Measurements from ENCODE around the gene UBE2E2.

Gene UBE2E2

GRCh38 chr3:23588547-23588946 is 385.4 kb downstream of the UBE2E2 start:
- TF ChIP-seq, protein P1, sequence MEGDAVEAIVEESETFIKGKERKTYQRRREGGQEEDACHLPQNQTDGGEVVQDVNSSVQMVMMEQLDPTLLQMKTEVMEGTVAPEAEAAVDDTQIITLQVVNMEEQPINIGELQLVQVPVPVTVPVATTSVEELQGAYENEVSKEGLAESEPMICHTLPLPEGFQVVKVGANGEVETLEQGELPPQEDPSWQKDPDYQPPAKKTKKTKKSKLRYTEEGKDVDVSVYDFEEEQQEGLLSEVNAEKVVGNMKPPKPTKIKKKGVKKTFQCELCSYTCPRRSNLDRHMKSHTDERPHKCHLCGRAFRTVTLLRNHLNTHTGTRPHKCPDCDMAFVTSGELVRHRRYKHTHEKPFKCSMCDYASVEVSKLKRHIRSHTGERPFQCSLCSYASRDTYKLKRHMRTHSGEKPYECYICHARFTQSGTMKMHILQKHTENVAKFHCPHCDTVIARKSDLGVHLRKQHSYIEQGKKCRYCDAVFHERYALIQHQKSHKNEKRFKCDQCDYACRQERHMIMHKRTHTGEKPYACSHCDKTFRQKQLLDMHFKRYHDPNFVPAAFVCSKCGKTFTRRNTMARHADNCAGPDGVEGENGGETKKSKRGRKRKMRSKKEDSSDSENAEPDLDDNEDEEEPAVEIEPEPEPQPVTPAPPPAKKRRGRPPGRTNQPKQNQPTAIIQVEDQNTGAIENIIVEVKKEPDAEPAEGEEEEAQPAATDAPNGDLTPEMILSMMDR (IDR thresholded peaks at IDR 0.05): no peak

DNA sequence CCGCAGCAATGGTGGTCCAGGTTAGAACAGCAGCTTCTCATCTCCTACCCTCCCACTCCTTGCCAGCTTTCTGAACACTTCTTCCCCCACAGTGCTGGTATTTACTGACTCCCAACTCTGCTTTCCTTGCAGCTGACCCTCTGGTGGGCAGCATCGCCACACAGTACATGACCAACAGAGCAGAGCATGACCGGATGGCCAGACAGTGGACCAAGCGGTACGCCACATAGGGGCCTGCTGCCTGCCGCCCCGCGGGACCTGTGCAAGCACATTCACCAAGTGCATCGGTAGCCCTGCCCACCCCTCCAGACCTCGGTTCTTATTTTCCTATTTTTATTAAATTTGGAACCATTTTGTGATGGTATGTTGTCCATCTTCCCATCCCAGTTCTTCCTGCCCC is 386.5 kb downstream of the UBE2E2 start:
- TF ChIP-seq, protein P1 (IDR thresholded peaks at IDR 0.05): no peak

DNA sequence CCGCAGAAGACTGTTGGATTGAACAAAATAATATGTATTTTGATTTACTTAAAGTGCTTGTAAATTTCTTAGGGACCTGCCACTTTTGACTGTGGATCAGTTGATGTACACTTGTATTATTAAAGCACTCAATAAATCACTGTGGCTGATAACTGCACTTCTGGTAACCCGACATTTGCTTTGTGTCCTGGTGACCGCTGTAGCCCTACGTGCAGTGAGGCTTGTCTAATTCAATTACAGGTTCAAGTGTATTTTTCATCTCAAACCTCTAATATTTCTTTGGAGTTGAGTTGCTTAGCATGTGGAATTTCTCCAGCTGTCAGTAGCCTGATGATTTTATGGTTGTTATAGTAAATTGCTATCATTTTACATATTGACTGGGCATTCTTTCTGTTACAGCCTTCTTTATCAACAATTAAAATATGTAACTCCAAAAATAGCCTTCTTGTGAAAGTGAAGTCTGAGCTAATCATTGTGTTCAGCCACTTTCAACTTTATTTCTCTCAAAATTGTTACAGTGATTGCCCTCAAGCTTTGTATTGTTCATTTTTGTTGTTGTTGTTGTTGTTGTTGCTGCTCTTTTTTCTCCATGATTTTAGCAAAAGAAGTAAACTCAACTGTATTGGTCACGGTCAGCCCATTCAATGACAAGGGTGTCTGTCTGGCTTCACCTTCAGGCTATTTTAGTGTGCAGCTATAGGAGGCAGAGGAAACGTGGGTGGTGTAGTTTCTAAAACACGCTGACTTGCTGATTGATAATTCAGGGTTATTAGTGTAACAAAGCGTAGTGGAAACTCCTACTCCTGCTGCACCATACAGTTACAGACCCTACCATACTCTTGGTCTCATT is 387.5 kb downstream of the UBE2E2 start:
- TF ChIP-seq, protein P1 (IDR thresholded peaks at IDR 0.05): no peak

DNA sequence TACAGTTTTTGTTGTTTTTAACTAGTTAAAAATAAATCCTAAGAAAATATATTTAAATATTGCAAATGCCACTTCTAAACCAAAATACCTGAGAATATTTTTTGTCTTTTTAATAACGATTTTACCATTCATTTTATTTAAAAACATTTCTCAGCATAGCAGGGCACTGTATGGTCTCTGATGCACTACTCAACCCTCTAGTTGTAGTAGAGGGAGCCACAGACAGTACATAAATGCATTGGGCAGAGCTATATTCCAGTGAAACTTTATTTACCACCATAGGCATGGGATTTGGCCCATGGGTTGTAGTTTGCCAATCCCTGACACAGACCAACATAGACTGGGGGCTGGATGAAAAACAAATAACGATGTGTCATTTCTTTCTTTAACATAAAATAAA is 388.2 kb downstream of the UBE2E2 start:
- TF ChIP-seq, protein P1 (IDR thresholded peaks at IDR 0.05): no peak

DNA sequence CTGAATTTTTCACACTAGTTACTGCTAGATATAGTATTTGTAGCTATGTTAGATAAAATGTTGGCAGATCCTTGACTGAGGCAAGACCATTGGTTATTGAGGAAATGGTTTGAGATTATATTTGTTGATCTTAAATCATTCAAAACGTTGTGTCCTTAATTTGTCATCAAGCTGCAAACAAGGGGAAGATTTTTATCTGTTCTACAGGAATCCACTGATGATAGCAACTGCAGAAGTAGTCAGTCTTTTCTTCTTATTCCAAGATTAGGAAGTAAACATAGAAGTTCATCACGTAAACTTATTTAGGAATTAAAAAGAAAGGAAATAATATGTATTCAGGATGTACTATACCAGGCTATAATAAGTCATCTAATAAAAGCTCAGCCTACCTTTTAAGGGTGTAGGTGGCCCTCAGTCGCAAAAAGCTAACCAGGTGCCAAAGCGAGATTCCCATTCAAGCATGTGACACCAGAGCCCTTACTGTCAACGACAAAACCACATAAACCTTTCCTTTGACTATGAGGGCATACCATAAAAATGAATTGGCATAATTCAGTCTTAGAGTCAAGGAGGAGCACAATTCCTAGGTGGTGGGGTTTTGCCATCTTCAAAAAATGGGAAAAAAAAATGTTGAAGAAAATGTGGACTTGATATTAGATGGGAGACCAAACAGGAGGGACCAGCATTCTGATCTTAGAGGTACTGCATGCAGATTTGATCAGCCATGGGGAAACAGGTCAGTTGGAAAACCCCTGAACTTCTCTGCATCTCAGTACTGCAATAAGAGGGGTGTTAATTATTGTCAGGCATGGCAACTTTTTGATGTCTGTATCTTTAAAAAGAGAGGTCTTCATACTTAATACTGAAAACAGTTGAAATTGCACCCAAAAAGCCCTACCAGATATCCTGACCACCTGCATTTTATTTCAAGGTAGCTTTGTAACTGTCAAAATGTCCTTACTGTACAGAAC is 390.1 kb downstream of the UBE2E2 start:
- TF ChIP-seq, protein P1 (IDR thresholded peaks at IDR 0.05): no peak

- TF ChIP-seq, protein P1 (IDR thresholded peaks at IDR 0.05): no peak
Measured at GRCh38 chr3:23594066-23594465, 390.9 kb downstream of the UBE2E2 start.

DNA sequence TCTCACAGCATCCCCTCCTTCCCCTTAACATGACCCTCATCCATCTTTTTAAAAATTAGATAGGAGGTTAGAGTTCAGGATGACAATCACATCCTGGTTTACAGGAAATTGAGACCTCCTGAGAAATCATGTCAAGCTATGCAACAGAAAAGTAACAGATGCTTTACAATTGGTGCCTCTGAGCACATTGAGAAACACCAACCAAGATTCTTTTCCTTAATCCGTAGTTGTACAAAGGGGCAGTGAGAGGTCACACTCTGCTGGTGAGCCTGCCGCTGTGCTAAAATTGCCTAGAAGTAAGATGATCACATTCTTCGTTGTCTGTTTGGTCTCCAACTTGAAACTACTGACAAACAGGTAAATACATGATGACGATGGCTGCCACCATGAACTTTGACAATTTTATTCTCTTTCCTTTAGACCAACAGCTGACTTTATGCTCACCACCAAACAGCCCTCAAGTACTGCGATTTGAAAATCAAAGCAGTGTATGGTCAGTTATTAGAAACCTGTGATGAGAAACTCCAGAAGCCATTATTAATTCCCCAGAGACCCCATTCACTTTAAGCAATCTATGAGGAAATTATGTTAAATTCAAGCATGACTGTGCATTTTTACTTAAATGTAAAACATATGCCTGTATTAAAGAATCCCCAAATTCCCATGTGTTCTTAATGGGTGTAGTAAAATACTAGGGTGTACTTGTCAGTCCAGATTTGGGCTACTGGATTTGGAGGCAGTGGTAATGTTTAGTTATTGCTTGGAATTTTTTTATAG is 392.0 kb downstream of the UBE2E2 start:
- TF ChIP-seq, protein P1 (IDR thresholded peaks at IDR 0.05): no peak

Data from LNCAP (cell line).